T-cell (primary cell): ENCODE results near the gene YIPF6. TPM values are rescaled to one million over a fixed set of nuclear protein-coding genes. Genes with fewer than 3 reads are reported as not detected.

ENCODE experiments used
- ATAC-seq, 4 experiments: fragments of 200-7000 bp in 3 of 4; fragments of 150-1000 bp in 1 of 4; cut with Tn5 transposase; replicated peaks in 1 of 4; 1 replicate in 3 of 4; 2 replicates in 1 of 4; pipeline ENCODE4 v1.10.0; 2021; ENCODE audit warnings: moderate library complexity in 3 of 4, mild to moderate bottlenecking in 2 of 4, moderate number of reproducible peaks in 1 of 4
- CTCF ChIA-PET, 2 donors: fragments of 300-600 bp; sonication (Branson Sonifier 250); formaldehyde crosslinking; loops; one replicate each; lab custom pipeline; 2022; ENCODE audit warnings: antibody characterized with exemption in 2 of 2; lab: Charles Lee
- POLR2A ChIA-PET, 2 donors: fragments of 300-600 bp; sonication (Branson Sonifier 250); formaldehyde crosslinking; loops; one replicate each; lab custom pipeline; 2022; ENCODE audit warnings: antibody characterized with exemption in 2 of 2; lab: Charles Lee
- DNase-seq, 35 experiments: peaks; one replicate each; pipeline versions ENCODE4 v3.0.0 to v3.0.0-alpha.2; 2013 to 2023
- H3K27ac ChIP-seq: one replicate; pipeline ENCODE4 v1.5.1; 2013; ENCODE audit warnings: low read length
- H3K27me3 ChIP-seq, 2 experiments: replicated peaks in 1 of 2; 1 replicate in 1 of 2; 2 replicates in 1 of 2; pipeline versions ENCODE4 v1.6.1 to v1.7.0; 2013; ENCODE audit warnings: low read length in 1 of 2, mixed read lengths in 1 of 2; ENCODE audit not compliant: control insufficient read depth in 2 of 2, insufficient read depth in 2 of 2; ENCODE audit errors: extremely low read depth in 1 of 2
- H3K36me3 ChIP-seq, 2 donors: 1 replicate in 1 of 2; 2 replicates in 1 of 2; pipeline versions ENCODE4 v1.6.1 to v1.7.0; 2013; ENCODE audit warnings: low read length in 1 of 2; ENCODE audit not compliant: control insufficient read depth in 2 of 2, insufficient read depth in 1 of 2; ENCODE audit errors: extremely low read depth in 1 of 2
- H3K4me1 ChIP-seq, 2 experiments: 1 replicate in 1 of 2; 2 replicates in 1 of 2; pipeline versions ENCODE4 v1.6.1 to v1.7.0; 2013; ENCODE audit warnings: low read length in 2 of 2, mixed read lengths in 1 of 2; ENCODE audit not compliant: insufficient read depth in 2 of 2, control insufficient read depth in 1 of 2; ENCODE audit errors: extremely low read depth in 1 of 2
- H3K4me3 ChIP-seq, 2 donors: 1 replicate in 1 of 2; 2 replicates in 1 of 2; pipeline versions ENCODE4 v1.5.1 to v1.7.0; 2013; ENCODE audit warnings: mild to moderate bottlenecking in 2 of 2, low read length in 1 of 2, moderate library complexity in 1 of 2; ENCODE audit not compliant: control insufficient read depth in 1 of 2; ENCODE audit errors: extremely low read depth in 1 of 2
- H3K9me3 ChIP-seq: 2 replicates; pipeline ENCODE4 v1.7.0; 2013
- H3K27ac Mint-ChIP-seq, 2 donors: one replicate each; pipeline ENCODE4 v1.8.0; 2020 to 2021; ENCODE audit warnings: mild to moderate bottlenecking in 2 of 2, mixed read lengths in 2 of 2
- H3K27me3 Mint-ChIP-seq, 2 donors: one replicate each; pipeline ENCODE4 v1.8.0; 2021 to 2022; ENCODE audit warnings: mixed read lengths in 2 of 2
- H3K36me3 Mint-ChIP-seq: one replicate; pipeline ENCODE4 v1.8.0; 2021; ENCODE audit warnings: mixed read lengths
- H3K4me1 Mint-ChIP-seq, 3 donors: one replicate each; pipeline ENCODE4 v1.8.0; 2020 to 2022; ENCODE audit warnings: mixed read lengths in 3 of 3, mild to moderate bottlenecking in 1 of 3
- H3K4me3 Mint-ChIP-seq, 3 donors: one replicate each; pipeline ENCODE4 v1.8.0; 2020 to 2022; ENCODE audit warnings: mild to moderate bottlenecking in 3 of 3, mixed read lengths in 3 of 3, moderate library complexity in 3 of 3
- H3K9me3 Mint-ChIP-seq, 3 donors: one replicate each; pipeline ENCODE4 v1.8.0; 2020 to 2022; ENCODE audit warnings: mixed read lengths in 3 of 3
- WGBS: methylation state at CpG from one replicate; pipeline ENCODE4 v1.1.5; 2013; ENCODE audit warnings: missing lambda C conversion rate; ENCODE audit not compliant: insufficient coverage; 5-methylcytosine and 5-hydroxymethylcytosine counted together
- total RNA-seq, 35 experiments: library from RNA in 6 of 35; stranded (reverse) in 6 of 35; fragments of 120-200 nt in 1 of 35; gene quantifications; one replicate each; pipeline versions ENCODE4 v1.2.1 to v1.2.4 and lab custom pipeline; 2013 to 2026

The YIPF6 gene
- total RNA-seq, 5 donors from 2014 or later (not counting 1 experiment from before 2014, with no cell fraction given), result 10.0 to 16.2 (median 14.3) TPM

DNA sequence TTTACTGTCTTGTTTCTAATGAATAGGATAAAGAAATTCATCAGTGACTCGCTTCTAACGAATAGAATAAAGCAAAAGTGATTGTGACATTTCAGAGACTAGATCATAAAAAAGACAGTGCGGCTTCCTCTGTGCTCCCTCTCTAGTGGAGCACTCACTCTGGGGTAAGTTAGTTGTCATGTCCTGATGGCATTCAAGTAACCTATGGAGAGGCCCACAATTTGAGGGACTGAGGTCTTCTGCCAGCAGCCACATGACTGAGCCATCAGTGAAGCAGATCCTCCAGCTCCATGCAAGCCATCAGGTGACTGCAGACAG, 72.4 kb downstream of the YIPF6 start:
- CTCF ChIA-PET, result no interaction called here
- no peak for ATAC-seq
- POLR2A ChIA-PET, result no interaction called here

DNA sequence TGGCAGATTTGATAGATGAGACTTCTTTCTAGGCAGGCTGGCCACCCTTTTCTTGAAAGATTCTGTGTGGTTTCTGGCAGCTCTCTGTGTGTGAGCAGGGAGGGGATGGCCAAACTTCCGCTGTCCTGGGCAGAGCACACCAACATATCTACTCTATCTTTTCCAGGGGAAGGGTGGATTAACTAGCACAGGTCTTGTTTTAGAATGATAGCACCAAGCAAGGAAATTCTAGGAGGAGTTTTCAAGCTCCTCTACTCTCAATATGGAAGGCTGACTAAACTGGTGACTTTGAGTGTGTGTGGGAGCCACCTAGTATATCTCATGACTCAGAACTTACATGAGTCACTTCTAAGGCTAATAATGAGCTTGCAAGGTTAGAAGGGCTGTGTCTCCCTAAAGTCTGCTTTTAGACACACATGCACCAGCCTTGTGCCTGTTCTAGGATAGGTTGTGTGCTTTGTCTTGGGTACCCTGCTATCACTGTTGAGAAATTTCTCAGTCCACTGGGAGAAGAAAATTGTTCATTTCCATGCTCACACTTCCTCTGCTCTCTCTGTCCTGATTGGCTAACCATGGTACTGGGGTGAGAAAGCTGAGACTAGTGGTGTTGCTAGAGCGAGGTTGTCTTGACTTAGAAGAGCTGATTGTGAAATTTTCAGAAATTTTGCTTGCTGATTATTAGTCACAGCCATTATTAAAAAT, 72.9 kb downstream of the YIPF6 start:
- Mint-ChIP-seq H3K4me3 (no peak overlapping the region), H3K27ac (no peak overlapping the region), H3K4me1 (no peaks in the 10 kb centered on the region), H3K9me3 (no peaks in the 10 kb centered on the region), H3K36me3 (peaks cover 16% of the 10 kb centered on the region), H3K27me3 (peaks cover 0 to 7% of the 10 kb centered on the region in 2 donors)
- CTCF ChIA-PET, result no interaction called here
- no peaks in the 10 kb centered on the region for H3K27me3 ChIP-seq
- H3K4me1 ChIP-seq, result no peaks in the 10 kb centered on the region
- no peaks in the 10 kb centered on the region for H3K9me3 ChIP-seq
- no peak for DNase-seq
- no peak overlapping the region for H3K27ac ChIP-seq
- no peaks in the 10 kb centered on the region for H3K36me3 ChIP-seq
- no CpG with 5 or more reads among the region's 2 CpGs for WGBS
- POLR2A ChIA-PET, result no interaction called here
- H3K4me3 ChIP-seq, result no peak overlapping the region
- ATAC-seq, result no peak

More for the DNA sequence above, 72.4 kb downstream of the YIPF6 start:
- Mint-ChIP-seq H3K4me3 (no peak overlapping the region), H3K9me3 (no peaks in the 10 kb centered on the region), H3K36me3 (peaks cover 18% of the 10 kb centered on the region), H3K27ac (no peak overlapping the region), H3K4me1 (no peaks in the 10 kb centered on the region), H3K27me3 (peaks cover 0 to 7% of the 10 kb centered on the region in 2 donors)
- DNase-seq, result no peak
- Histone ChIP-seq H3K27ac (no peak overlapping the region), H3K9me3 (no peaks in the 10 kb centered on the region), H3K36me3 (no peaks in the 10 kb centered on the region), H3K27me3 (no peaks in the 10 kb centered on the region), H3K4me3 (no peak overlapping the region), H3K4me1 (no peaks in the 10 kb centered on the region)
- WGBS, result 75% methylated on average over 2 of the region's 3 CpGs

DNA sequence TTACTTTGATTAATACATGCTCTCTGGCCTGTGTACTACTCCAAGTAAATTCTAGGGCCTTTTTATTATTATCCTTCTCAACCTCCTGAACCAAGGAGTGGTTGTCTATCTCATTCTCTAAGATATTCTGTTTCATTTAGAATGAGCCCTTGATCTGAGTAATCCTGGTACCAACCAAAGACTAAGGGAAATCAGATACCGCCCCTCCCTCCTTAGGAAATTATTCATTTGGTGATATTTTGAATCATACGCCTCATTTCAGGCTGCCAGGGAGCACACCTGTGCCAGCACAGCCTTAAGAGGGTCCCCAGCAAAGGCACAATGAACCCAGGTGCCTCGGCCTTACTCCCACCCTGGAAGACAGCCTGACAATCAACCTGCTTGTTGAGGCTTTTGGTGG, 75.4 kb downstream of the YIPF6 start:
- H3K4me1 Mint-ChIP-seq, result no peaks in the 10 kb centered on the region
- no peak for DNase-seq
- Histone ChIP-seq H3K36me3 (no peaks in the 10 kb centered on the region), H3K9me3 (no peaks in the 10 kb centered on the region), H3K27me3 (no peaks in the 10 kb centered on the region), H3K4me3 (no peak overlapping the region), H3K4me1 (no peaks in the 10 kb centered on the region), H3K27ac (no peak overlapping the region)
- H3K4me3 Mint-ChIP-seq, result no peak overlapping the region
- H3K27ac Mint-ChIP-seq, result no peak overlapping the region
- no peak for ATAC-seq
- no CpG with 5 or more reads among the region's 3 CpGs for WGBS
- ChIA-PET POLR2A (no interaction called here), CTCF (no interaction called here)
- H3K9me3 Mint-ChIP-seq, result no peaks in the 10 kb centered on the region
- H3K27me3 Mint-ChIP-seq, result peaks cover 0 to 4% of the 10 kb centered on the region in 2 donors
- peaks cover 5% of the 10 kb centered on the region for H3K36me3 Mint-ChIP-seq

DNA sequence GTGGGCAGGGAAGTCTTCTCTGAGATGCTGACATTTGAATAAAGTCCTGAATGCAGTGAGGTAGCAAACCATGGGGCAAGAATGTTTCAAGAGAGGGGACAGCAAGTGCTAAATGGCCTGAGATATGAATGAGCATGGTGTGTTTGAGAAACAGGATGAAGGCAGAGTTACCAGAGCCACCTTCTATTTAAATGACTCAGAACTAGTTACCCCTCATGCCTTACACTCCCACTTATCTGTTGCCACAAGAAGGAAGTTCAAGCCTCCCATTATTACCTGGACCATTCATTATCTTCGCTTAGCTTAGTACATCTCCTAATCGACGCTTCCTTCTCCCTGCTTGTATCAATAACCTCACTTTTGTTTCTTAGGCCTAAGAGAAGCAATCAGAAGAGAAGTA, 81.0 kb downstream of the YIPF6 start:
- peaks cover 6% of the 10 kb centered on the region for H3K36me3 Mint-ChIP-seq
- H3K27me3 Mint-ChIP-seq, result peaks cover 0 to 4% of the 10 kb centered on the region in 2 donors
- no peaks in the 10 kb centered on the region for H3K27me3 ChIP-seq
- CTCF ChIA-PET, result no interaction called here
- no peaks in the 10 kb centered on the region for H3K9me3 Mint-ChIP-seq
- POLR2A ChIA-PET, result interaction anchor here in 1 of 2 donors (0.7 kb wide), 1 partner anchor 18 kb away, joined by 3 read pairs; no protein-coding TSS in a partner anchor
- H3K4me1 Mint-ChIP-seq, result no peaks in the 10 kb centered on the region
- H3K4me3 ChIP-seq, result no peak overlapping the region
- WGBS, result 76% methylated on average over 3 of the region's 3 CpGs
- no peaks in the 10 kb centered on the region for H3K36me3 ChIP-seq
- no peaks in the 10 kb centered on the region for H3K4me1 ChIP-seq
- H3K4me3 Mint-ChIP-seq, result no peak overlapping the region
- DNase-seq (no peak), ATAC-seq (no peak)
- no peaks in the 10 kb centered on the region for H3K9me3 ChIP-seq
- no peak overlapping the region for H3K27ac ChIP-seq
- H3K27ac Mint-ChIP-seq, result no peak overlapping the region

DNA sequence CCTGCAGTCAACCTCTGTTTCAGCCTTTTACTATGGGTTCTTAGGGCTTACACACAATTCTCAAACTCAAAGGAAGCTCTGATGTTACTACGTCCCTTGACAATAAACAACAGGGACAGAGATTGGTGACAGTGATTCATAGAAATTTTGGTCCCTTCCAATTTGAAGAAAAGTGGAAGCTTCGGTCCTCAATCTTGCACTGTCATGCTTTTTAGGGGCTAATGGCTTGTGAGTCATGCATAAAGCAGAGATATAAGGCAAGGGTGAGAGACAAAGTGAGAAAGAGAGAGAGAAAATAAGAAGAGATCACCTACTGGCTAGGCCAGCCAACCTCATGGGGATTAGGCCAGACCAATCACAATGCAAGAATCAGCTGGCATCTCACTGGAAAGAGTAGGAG, 85.4 kb downstream of the YIPF6 start:
- ATAC-seq (no peak), DNase-seq (no peak)
- Histone ChIP-seq H3K9me3 (no peaks in the 10 kb centered on the region), H3K27ac (no peak overlapping the region), H3K4me3 (no peak overlapping the region), H3K4me1 (no peaks in the 10 kb centered on the region), H3K36me3 (no peaks in the 10 kb centered on the region), H3K27me3 (no peaks in the 10 kb centered on the region)
- Mint-ChIP-seq H3K36me3 (peaks cover 17% of the 10 kb centered on the region), H3K27me3 (peaks cover 0 to 9% of the 10 kb centered on the region in 2 donors), H3K4me1 (no peaks in the 10 kb centered on the region), H3K9me3 (peaks cover 0 to 2% (median 0%) of the 10 kb centered on the region in 3 donors), H3K27ac (no peak overlapping the region), H3K4me3 (no peak overlapping the region)
- 78% methylated on average over 1 of the region's 2 CpGs for WGBS
- ChIA-PET POLR2A (interaction anchor here in 1 of 2 donors (0.6 kb wide), 1 partner anchor 1942 kb away, joined by 3 read pairs; no protein-coding TSS in a partner anchor), CTCF (no interaction called here)

Other genes with a start within 250 kb of the YIPF6 start
- under 1 TPM; 0.07 to 0.25 (median 0.15) TPM for gene OPHN1, start 65.6 kb upstream of the YIPF6 start, total RNA-seq
- gene STARD8, start 148.6 kb downstream of the YIPF6 start, total RNA-seq, result under 1 TPM; 0.13 to 0.64 (median 0.25) TPM